Gastrocnemius medialis (tissue), 4 donors: Measurements from ENCODE around the gene SLC25A23.

Experiments used
- CTCF ChIP-seq, 5 experiments: fragments of 450-650 bp in 3 of 5; fragments of 200-600 bp in 2 of 5; sonication (generic) in 2 of 5; IDR thresholded peaks in 4 of 5; conservative IDR thresholded peaks in 1 of 5; 1 replicate in 4 of 5; 2 replicates in 1 of 5; pipeline ENCODE4 v1.5.1; 2016 to 2019; ENCODE audit warnings: antibody characterized with exemption in 5 of 5, mild to moderate bottlenecking in 3 of 5, moderate library complexity in 3 of 5
- POLR2A ChIP-seq, 2 donors: fragments of 450-650 bp; IDR thresholded peaks; one replicate each; pipeline ENCODE4 v1.6.1; 2017; ENCODE audit warnings: antibody characterized with exemption in 2 of 2, mild to moderate bottlenecking in 2 of 2, moderate library complexity in 2 of 2

DNA sequence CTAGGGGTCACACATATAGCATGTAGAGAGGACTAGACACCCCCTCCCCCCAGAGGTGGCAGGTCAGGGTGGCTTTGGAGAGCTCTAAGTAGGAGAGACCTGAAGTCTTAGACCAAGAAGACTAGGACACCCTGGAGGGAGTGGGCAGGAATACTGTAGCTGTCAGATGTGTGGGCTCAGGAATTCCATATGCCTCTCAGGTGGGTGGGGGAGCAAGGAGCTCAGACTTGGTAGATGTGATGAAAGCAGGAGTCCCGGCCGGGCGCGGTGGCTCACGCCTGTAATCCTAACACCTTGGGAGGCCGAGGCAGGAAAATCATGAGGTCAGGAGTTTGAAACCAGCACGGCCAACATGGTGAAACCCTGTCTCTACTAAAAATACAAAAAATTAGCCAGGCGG, 6.1 kb upstream of the SLC25A23 start:
- TF ChIP-seq CTCF (IDR thresholded peaks at IDR 0.05 in 4 of 5, conservative IDR thresholded peaks at IDR 0.05 in 1 of 5) = no peak
- TF ChIP-seq POLR2A (IDR thresholded peaks at IDR 0.05) = no peak
